ENCODE data around the gene UBE2H.

The UBE2H gene

DNA sequence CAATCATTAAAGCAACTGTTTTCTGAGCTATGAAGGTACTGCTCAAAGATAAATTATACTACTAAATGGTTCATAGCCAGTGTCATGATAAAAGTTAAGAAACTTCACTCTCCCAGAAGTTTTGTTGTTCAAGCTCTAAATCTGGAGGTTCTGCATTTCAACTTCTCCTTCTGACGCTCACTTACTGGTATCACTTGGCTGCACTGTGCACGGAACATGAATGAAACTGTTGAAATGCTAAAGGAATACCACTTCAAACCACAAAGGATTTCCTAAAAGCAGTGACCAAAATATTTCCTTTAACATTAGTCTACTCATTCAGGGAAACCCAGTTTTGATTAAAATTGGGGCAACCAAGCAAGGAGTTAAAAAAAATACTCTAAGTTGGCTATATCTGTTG lies 93.6 kb downstream of the UBE2H start:
- no peak overlapping the region for H3K4me3 Mint-ChIP-seq
- H3K9me3 Mint-ChIP-seq, result no peaks in the 10 kb centered on the region
- H3K36me3 Mint-ChIP-seq (ENCODE audit: low read depth), result peaks cover 5% of the 10 kb centered on the region
- ATAC-seq, result peak; percentile 34
- no peak for DNase-seq
- no peaks in the 10 kb centered on the region for H3K27me3 Mint-ChIP-seq
- peaks cover 70% of the 10 kb centered on the region for H3K4me1 Mint-ChIP-seq
- H3K27ac Mint-ChIP-seq, result no peak overlapping the region

DNA sequence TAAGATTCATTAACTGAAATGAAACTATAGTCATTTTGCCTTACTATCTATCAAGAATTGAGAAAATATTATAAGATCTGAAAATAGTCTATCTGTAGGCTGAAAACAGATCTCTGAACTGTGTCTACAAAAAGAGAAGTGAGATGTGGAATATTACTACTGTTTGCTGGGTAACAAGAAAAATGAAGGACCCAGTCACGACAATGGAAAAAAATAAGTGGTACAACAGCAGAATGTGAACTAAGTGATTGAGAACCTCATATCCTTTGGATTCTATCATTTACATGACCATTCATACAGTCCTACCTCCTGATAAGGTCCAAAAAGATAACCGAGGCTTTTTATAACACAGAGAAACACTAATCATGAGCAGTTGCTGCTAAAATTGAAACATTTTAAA lies 94.3 kb downstream of the UBE2H start:
- DNase-seq (no peak), ATAC-seq (no peak)
- no peak overlapping the region for H3K4me3 Mint-ChIP-seq
- peaks cover 5% of the 10 kb centered on the region for H3K36me3 Mint-ChIP-seq (ENCODE audit: low read depth)
- peaks cover 73% of the 10 kb centered on the region for H3K4me1 Mint-ChIP-seq
- no peaks in the 10 kb centered on the region for H3K27me3 Mint-ChIP-seq
- H3K9me3 Mint-ChIP-seq, result no peaks in the 10 kb centered on the region
- H3K27ac Mint-ChIP-seq, result no peak overlapping the region

DNA sequence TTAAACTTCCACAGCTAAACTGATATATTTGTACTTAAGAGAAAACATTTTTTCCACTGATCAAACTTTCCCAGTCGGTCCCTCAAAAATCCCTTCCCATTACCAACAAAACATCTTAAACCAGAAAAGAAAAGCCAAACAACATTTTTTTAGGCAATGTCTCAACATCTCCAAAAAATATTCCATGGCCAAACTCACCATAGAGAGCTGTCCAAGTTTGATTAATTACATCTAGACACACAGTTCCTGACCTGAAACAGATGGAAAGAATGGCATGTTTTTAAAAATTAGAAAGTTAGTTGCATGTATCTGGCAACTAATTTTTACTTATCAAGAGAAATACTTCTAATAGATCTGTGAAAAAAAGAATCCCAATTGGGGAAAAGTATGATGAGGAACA lies 95.4 kb downstream of the UBE2H start:
- Mint-ChIP-seq H3K36me3 (ENCODE audit: low read depth) (peaks cover 5% of the 10 kb centered on the region), H3K27me3 (no peaks in the 10 kb centered on the region), H3K4me1 (peaks cover 64% of the 10 kb centered on the region), H3K27ac (no peak overlapping the region), H3K9me3 (no peaks in the 10 kb centered on the region), H3K4me3 (no peak overlapping the region)
- DNase-seq (no peak), ATAC-seq (no peak)

DNA sequence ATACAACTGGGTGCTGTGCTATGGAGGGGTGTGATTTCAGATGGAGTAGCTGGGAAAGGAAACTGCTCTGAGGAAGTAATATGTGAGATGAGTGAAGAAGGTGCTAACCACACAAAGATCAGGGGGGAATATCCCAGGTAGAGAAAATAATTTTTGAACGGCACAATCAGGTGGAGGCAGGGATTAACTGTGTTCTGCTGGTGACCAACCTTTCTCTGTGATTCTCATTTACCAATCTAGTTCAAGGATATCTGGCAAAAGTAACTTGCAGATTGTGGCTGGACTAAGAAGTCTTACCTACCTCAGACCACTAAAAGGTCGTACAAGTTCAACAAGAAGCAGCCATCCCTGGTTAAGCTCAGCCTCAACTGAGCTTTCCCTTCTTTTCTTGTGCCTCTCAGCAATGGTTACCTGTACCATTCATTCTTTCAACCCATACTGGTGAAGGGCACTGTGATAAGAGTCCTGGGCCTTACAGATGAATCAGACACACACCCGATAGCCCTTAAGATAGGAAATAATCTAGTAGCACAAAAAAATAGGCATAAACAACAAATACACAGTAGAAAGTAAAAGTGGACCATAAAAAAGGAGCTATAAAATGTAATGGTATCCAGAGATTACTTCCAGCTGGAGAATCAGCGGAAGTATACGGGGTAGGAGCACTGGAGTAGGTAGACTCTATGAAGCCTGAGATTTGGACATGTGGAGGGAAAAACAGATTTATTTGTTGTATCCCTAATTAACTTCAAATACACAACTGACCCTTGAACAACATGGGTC lies 96.6 kb downstream of the UBE2H start:
- Mint-ChIP-seq H3K36me3 (ENCODE audit: low read depth) (peaks cover 5% of the 10 kb centered on the region), H3K9me3 (no peaks in the 10 kb centered on the region), H3K27ac (no peak overlapping the region), H3K4me3 (no peak overlapping the region), H3K4me1 (peaks cover 55% of the 10 kb centered on the region), H3K27me3 (no peaks in the 10 kb centered on the region)
- DNase-seq (no peak), ATAC-seq (no peak)

DNA sequence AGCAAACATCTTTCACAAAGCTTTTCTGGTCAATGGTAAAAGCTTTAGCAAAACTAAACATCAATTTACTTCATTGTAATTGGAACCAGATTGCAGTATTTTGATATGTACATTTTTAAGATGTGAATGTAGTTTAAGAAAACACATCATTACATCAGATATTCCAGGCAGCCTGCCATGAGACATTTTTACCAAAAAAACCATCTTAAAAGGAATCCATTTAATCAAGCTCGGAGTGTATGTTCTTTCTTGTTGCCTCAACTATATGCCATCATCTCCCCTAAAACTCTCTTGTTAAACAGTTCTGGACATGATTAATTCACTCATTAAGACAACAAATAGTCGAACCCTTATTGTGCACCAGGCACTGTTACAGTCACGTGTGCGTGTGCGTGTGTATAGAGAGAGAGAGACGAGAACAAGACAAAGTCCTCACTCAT lies 97.5 kb downstream of the UBE2H start:
- Mint-ChIP-seq H3K4me3 (no peak overlapping the region), H3K4me1 (peaks cover 49% of the 10 kb centered on the region), H3K27me3 (no peaks in the 10 kb centered on the region), H3K27ac (no peak overlapping the region), H3K9me3 (no peaks in the 10 kb centered on the region), H3K36me3 (ENCODE audit: low read depth) (peaks cover 5% of the 10 kb centered on the region)
- DNase-seq (no peak), ATAC-seq (no peak)

DNA sequence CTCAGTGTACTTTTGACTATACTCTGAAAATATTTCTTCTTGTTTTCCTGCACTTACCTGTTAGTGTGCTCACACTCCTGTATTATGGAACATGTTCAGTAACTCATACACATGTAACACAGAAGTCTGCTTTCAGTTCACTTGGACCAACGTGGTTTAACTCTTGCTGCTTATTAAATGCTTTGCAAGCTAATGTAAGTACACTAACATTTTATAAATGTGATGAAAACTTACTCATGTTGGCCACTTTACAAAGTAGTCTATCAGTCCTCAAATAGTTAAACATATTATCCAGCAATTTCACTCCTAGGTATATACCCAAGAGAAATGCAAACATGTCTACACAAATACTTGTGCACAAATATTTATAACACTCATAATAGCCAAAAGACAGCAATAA lies 98.4 kb downstream of the UBE2H start:
- Mint-ChIP-seq H3K27ac (no peak overlapping the region), H3K9me3 (no peaks in the 10 kb centered on the region), H3K4me3 (no peak overlapping the region), H3K27me3 (no peaks in the 10 kb centered on the region), H3K36me3 (ENCODE audit: low read depth) (peaks cover 5% of the 10 kb centered on the region), H3K4me1 (peaks cover 41% of the 10 kb centered on the region)
- DNase-seq (no peak), ATAC-seq (no peak)

GRCh38 chr7:129853661-129854268 lies 99.0 kb downstream of the UBE2H start:
- Mint-ChIP-seq H3K9me3 (no peaks in the 10 kb centered on the region), H3K36me3 (ENCODE audit: low read depth) (peaks cover 5% of the 10 kb centered on the region), H3K4me3 (no peak overlapping the region), H3K27me3 (no peaks in the 10 kb centered on the region), H3K27ac (no peak overlapping the region), H3K4me1 (peaks cover 34% of the 10 kb centered on the region)
- ATAC-seq (no peak), DNase-seq (no peak)

GRCh38 chr7:129851809-129852208 lies 101.0 kb downstream of the UBE2H start:
- H3K4me3 Mint-ChIP-seq, result no peak overlapping the region
- no peak for DNase-seq
- ATAC-seq, result no peak
- H3K4me1 Mint-ChIP-seq, result peaks cover 30% of the 10 kb centered on the region
- H3K27ac Mint-ChIP-seq, result no peak overlapping the region
- no peaks in the 10 kb centered on the region for H3K9me3 Mint-ChIP-seq
- H3K36me3 Mint-ChIP-seq (ENCODE audit: low read depth), result peaks cover 5% of the 10 kb centered on the region
- H3K27me3 Mint-ChIP-seq, result no peaks in the 10 kb centered on the region

GRCh38 chr7:129851174-129851573 lies 101.6 kb downstream of the UBE2H start:
- peaks cover 3% of the 10 kb centered on the region for H3K36me3 Mint-ChIP-seq (ENCODE audit: low read depth)
- no peaks in the 10 kb centered on the region for H3K27me3 Mint-ChIP-seq
- H3K9me3 Mint-ChIP-seq, result no peaks in the 10 kb centered on the region
- ATAC-seq (no peak), DNase-seq (no peak)
- peaks cover 28% of the 10 kb centered on the region for H3K4me1 Mint-ChIP-seq
- H3K4me3 Mint-ChIP-seq, result no peak overlapping the region
- no peak overlapping the region for H3K27ac Mint-ChIP-seq

GRCh38 chr7:129848436-129848835 lies 104.3 kb downstream of the UBE2H start:
- DNase-seq, result no peak
- Mint-ChIP-seq H3K4me3 (no peak overlapping the region), H3K4me1 (peaks cover 26% of the 10 kb centered on the region), H3K36me3 (ENCODE audit: low read depth) (peaks cover 2% of the 10 kb centered on the region), H3K27me3 (no peaks in the 10 kb centered on the region), H3K9me3 (no peaks in the 10 kb centered on the region), H3K27ac (no peak overlapping the region)
- no peak for ATAC-seq

- Mint-ChIP-seq H3K36me3 (ENCODE audit: low read depth) (peaks cover 2% of the 10 kb centered on the region), H3K27me3 (no peaks in the 10 kb centered on the region), H3K4me3 (no peak overlapping the region), H3K4me1 (peaks cover 40% of the 10 kb centered on the region), H3K27ac (no peak overlapping the region), H3K9me3 (no peaks in the 10 kb centered on the region)
- ATAC-seq, result no peak
- no peak for DNase-seq
Measured at GRCh38 chr7:129845972-129846327, 106.8 kb downstream of the UBE2H start.

- Mint-ChIP-seq H3K36me3 (ENCODE audit: low read depth) (peaks cover 2% of the 10 kb centered on the region), H3K27me3 (no peaks in the 10 kb centered on the region), H3K4me1 (peaks cover 45% of the 10 kb centered on the region), H3K9me3 (no peaks in the 10 kb centered on the region), H3K4me3 (no peak overlapping the region), H3K27ac (no peak overlapping the region)
- no peak for ATAC-seq
- no peak for DNase-seq
Measured at GRCh38 chr7:129845178-129845971, 107.4 kb downstream of the UBE2H start.

DNA sequence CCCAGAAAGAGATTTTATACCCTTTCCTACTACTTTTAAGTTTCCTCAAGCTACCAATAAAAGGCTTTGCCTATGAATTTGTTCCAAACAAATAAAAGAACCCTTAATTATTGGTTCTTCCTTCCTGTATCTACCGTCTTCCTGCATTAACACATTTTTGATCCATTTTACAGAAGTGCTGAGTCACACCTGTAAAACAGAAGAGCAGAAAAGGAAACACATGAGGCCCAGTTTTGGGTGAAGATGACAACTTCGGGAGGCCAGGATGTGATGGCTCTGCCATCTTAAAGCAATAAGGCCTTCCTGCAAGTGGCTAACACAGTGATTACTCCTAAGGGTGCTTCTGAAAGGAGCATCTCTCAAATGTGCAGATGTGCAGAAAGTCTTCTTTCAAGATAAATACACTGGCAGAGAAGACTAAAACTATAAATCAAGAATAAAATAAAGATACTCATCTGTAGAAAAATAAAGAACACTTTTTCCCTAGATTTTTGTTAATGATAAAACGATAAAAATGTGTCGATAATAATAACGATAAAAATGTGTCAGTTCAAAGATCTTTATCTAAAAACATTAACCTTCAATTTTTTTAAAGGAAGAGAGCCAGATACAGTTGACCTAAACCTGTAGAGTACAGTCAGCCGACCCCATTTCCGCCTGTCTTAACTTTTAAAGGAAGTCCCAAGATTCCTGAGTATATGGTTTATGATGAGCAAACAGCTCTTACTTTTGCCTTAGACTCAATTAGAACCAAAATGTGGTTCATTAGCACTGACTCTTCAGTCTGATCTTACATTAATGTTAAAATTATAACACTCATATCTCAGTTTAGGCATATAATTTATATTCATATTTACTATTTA lies 108.6 kb downstream of the UBE2H start:
- H3K36me3 Mint-ChIP-seq (ENCODE audit: low read depth), result peaks cover 2% of the 10 kb centered on the region
- H3K27me3 Mint-ChIP-seq, result no peaks in the 10 kb centered on the region
- DNase-seq, result no peak
- no peak overlapping the region for H3K4me3 Mint-ChIP-seq
- no peaks in the 10 kb centered on the region for H3K9me3 Mint-ChIP-seq
- H3K4me1 Mint-ChIP-seq, result peaks cover 47% of the 10 kb centered on the region
- H3K27ac Mint-ChIP-seq, result peak overlapping the region; percentile 56
- peak; percentile 37 for ATAC-seq

DNA sequence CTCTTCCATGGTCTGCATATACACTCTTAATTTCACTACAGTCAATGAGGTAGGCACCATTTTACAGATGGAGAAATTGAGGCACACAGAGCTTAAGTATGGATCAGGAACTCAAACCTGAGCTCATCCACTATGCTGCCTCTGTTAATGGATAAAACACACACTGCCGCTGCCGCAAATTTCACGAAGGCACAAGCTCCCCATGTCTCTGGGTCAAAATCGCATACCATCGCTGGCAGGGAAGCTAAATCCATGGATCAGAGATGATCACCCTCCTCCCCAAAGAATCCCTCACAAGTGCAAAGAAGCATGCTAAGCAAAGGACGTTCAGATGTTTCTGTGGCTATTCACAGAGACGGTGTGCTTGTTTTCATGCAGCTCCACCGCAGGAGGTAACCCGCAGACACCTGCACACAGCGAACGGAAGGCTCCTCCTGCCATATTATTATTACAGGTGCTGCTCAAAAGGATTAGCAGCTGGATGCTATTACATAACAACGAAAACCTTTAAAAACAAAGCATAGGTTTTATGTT lies 109.3 kb downstream of the UBE2H start:
- peaks cover 2% of the 10 kb centered on the region for H3K36me3 Mint-ChIP-seq (ENCODE audit: low read depth)
- no peaks in the 10 kb centered on the region for H3K27me3 Mint-ChIP-seq
- no peak overlapping the region for H3K4me3 Mint-ChIP-seq
- H3K9me3 Mint-ChIP-seq, result no peaks in the 10 kb centered on the region
- peak overlapping the region; percentile 56 for H3K27ac Mint-ChIP-seq
- H3K4me1 Mint-ChIP-seq, result peaks cover 47% of the 10 kb centered on the region
- DNase-seq (no peak), ATAC-seq (no peak)

All from activated naive CD8-positive, alpha-beta T cell treated with anti-CD3 and anti-CD28 coated beads, Interleukin-2, amount 50 U/mL, for 24 hours (primary cell).